Liver (tissue), 3 donors: ENCODE data around the gene PNPLA2.

Experiments
- ATF3 ChIP-seq: IDR thresholded peaks from 2 replicates; pipeline ENCODE4 v1.6.1; 2016; ENCODE audit warnings: antibody characterized with exemption
- CTCF ChIP-seq: fragments of 150-350 bp; IDR thresholded peaks from 2 replicates; pipeline ENCODE4 v1.5.1; 2017; ENCODE audit warnings: improper control_type of control experiment, low read depth, low read length; ENCODE audit not compliant: missing input control
- RXRA ChIP-seq, 2 donors: IDR thresholded peaks; 2 replicates each; pipeline ENCODE4 v1.6.1; 2017 to 2018; ENCODE audit warnings: antibody characterized with exemption in 2 of 2, mild to moderate bottlenecking in 1 of 2
- donor health status: healthy.
- donor health status: healthy.

GRCh38 chr11:839280-839623, 20.5 kb downstream of the PNPLA2 start:
- TF ChIP-seq CTCF: no peak
- no peak for TF ChIP-seq RXRA (IDR thresholded peaks at IDR 0.05)
- no peak for TF ChIP-seq ATF3
